ENCODE data around the gene MATN3. TPM values are rescaled to one million over a fixed set of nuclear protein-coding genes. Genes with fewer than 3 reads are reported as not detected.

The MATN3 gene
- total RNA-seq, 1 donor: 1.4 TPM

- H3K27ac ChIP-seq (ENCODE audit: low read depth, low read length): no peak overlapping the region
- no peak for TF ChIP-seq CTCF (IDR thresholded peaks at IDR 0.05; ENCODE audit: extremely low read depth, low read depth, low read length)
- no peaks in the 10 kb centered on the region for H3K36me3 ChIP-seq (ENCODE audit: insufficient read depth, low read length)
- no peaks in the 10 kb centered on the region for H3K27me3 ChIP-seq (ENCODE audit: insufficient read depth, low read length)
- no peak overlapping the region for H3K4me3 ChIP-seq (ENCODE audit: insufficient read depth, low read length)
- no peaks in the 10 kb centered on the region for H3K79me2 ChIP-seq (ENCODE audit: insufficient read depth, low read length)
- H2AFZ ChIP-seq (ENCODE audit: low read length): no peak overlapping the region
- H3K9me3 ChIP-seq (ENCODE audit: low read depth, low read length): no peaks in the 10 kb centered on the region
- peaks cover 21% of the 10 kb centered on the region for H3K4me1 ChIP-seq (ENCODE audit: insufficient read depth, low read length)
- no peak overlapping the region for H3K4me2 ChIP-seq (ENCODE audit: insufficient read depth, low read length)
- H4K20me1 ChIP-seq (ENCODE audit: insufficient read depth, low read length): no peaks in the 10 kb centered on the region
- DNase-seq (ENCODE audit: insufficient read length, low spot score, missing footprints): no peak
Measured at GRCh38 chr2:20060106-20060505, 47.6 kb upstream of the MATN3 start.

GRCh38 chr2:20057268-20057667 is 44.8 kb upstream of the MATN3 start:
- Histone ChIP-seq H3K4me3 (ENCODE audit: insufficient read depth, low read length) (no peak overlapping the region), H3K4me2 (ENCODE audit: insufficient read depth, low read length) (no peak overlapping the region), H4K20me1 (ENCODE audit: insufficient read depth, low read length) (no peaks in the 10 kb centered on the region), H3K9me3 (ENCODE audit: low read depth, low read length) (no peaks in the 10 kb centered on the region), H3K27me3 (ENCODE audit: insufficient read depth, low read length) (no peaks in the 10 kb centered on the region), H3K27ac (ENCODE audit: low read depth, low read length) (no peak overlapping the region), H3K4me1 (ENCODE audit: insufficient read depth, low read length) (peaks cover 17% of the 10 kb centered on the region), H3K36me3 (ENCODE audit: insufficient read depth, low read length) (no peaks in the 10 kb centered on the region), H2AFZ (ENCODE audit: low read length) (no peak overlapping the region), H3K79me2 (ENCODE audit: insufficient read depth, low read length) (no peaks in the 10 kb centered on the region)
- no peak for DNase-seq (ENCODE audit: insufficient read length, low spot score, missing footprints)
- no peak for TF ChIP-seq CTCF (IDR thresholded peaks at IDR 0.05; ENCODE audit: extremely low read depth, low read depth, low read length)

- H3K27ac ChIP-seq (ENCODE audit: low read depth, low read length): no peak overlapping the region
- peaks cover 9% of the 10 kb centered on the region for H3K4me1 ChIP-seq (ENCODE audit: insufficient read depth, low read length)
- no peaks in the 10 kb centered on the region for H3K36me3 ChIP-seq (ENCODE audit: insufficient read depth, low read length)
- H3K27me3 ChIP-seq (ENCODE audit: insufficient read depth, low read length): no peaks in the 10 kb centered on the region
- no peak for TF ChIP-seq CTCF (IDR thresholded peaks at IDR 0.05; ENCODE audit: extremely low read depth, low read depth, low read length)
- no peaks in the 10 kb centered on the region for H3K9me3 ChIP-seq (ENCODE audit: low read depth, low read length)
- H3K79me2 ChIP-seq (ENCODE audit: insufficient read depth, low read length): peaks cover 15% of the 10 kb centered on the region
- DNase-seq (ENCODE audit: insufficient read length, low spot score, missing footprints): no peak
- H3K4me2 ChIP-seq (ENCODE audit: insufficient read depth, low read length): no peak overlapping the region
- H2AFZ ChIP-seq (ENCODE audit: low read length): no peak overlapping the region
- peaks cover 10% of the 10 kb centered on the region for H4K20me1 ChIP-seq (ENCODE audit: insufficient read depth, low read length)
- H3K4me3 ChIP-seq (ENCODE audit: insufficient read depth, low read length): no peak overlapping the region
Measured at GRCh38 chr2:20054931-20055330, 42.5 kb upstream of the MATN3 start.

GRCh38 chr2:20054119-20054518 is 41.7 kb upstream of the MATN3 start:
- Histone ChIP-seq H3K27me3 (ENCODE audit: insufficient read depth, low read length) (no peaks in the 10 kb centered on the region), H4K20me1 (ENCODE audit: insufficient read depth, low read length) (peaks cover 18% of the 10 kb centered on the region), H3K9me3 (ENCODE audit: low read depth, low read length) (no peaks in the 10 kb centered on the region), H3K27ac (ENCODE audit: low read depth, low read length) (no peak overlapping the region), H3K79me2 (ENCODE audit: insufficient read depth, low read length) (peaks cover 23% of the 10 kb centered on the region), H3K4me2 (ENCODE audit: insufficient read depth, low read length) (no peak overlapping the region), H3K4me1 (ENCODE audit: insufficient read depth, low read length) (peaks cover 17% of the 10 kb centered on the region), H2AFZ (ENCODE audit: low read length) (no peak overlapping the region), H3K4me3 (ENCODE audit: insufficient read depth, low read length) (no peak overlapping the region), H3K36me3 (ENCODE audit: insufficient read depth, low read length) (no peaks in the 10 kb centered on the region)
- no peak for DNase-seq (ENCODE audit: insufficient read length, low spot score, missing footprints)
- no peak for TF ChIP-seq CTCF (IDR thresholded peaks at IDR 0.05; ENCODE audit: extremely low read depth, low read depth, low read length)

Data from osteoblast (primary cell).